Neural cell (in vitro differentiated cells): Measurements from ENCODE around the gene NOSTRIN.

Experiments used
- CTCF ChIP-seq: fragments of 450-650 bp; IDR thresholded peaks from 2 replicates; pipeline ENCODE4 v1.5.1; 2014; ENCODE audit warnings: antibody characterized with exemption, mild to moderate bottlenecking, moderate library complexity; ENCODE audit not compliant: poor library complexity, severe bottlenecking
- EZH2 ChIP-seq: fragments of 200-600, 300-800 bp; shearing (Covaris generic), sonication (generic); IDR thresholded peaks from 2 replicates; pipeline ENCODE4 v1.6.1; 2014; ENCODE audit warnings: antibody characterized with exemption, low read length, borderline replicate concordance, mild to moderate bottlenecking; ENCODE audit not compliant: insufficient read depth, poor library complexity, severe bottlenecking
- MXI1 ChIP-seq: fragments of 450-650 bp; conservative IDR thresholded peaks from 2 replicates; pipeline ENCODE4 v1.6.1; 2014; ENCODE audit warnings: antibody characterized with exemption, mild to moderate bottlenecking; ENCODE audit not compliant: poor library complexity, severe bottlenecking
- POLR2AphosphoS5 ChIP-seq: IDR thresholded peaks from 2 replicates; pipeline ENCODE4 v1.6.1; 2012
- RAD21 ChIP-seq: fragments of 450-650 bp; conservative IDR thresholded peaks from 2 replicates; pipeline ENCODE4 v1.6.1; 2014; ENCODE audit warnings: antibody characterized with exemption, mild to moderate bottlenecking, moderate library complexity
- REST ChIP-seq: IDR thresholded peaks from 2 replicates; pipeline ENCODE4 v1.6.1; 2012; ENCODE audit warnings: borderline replicate concordance
- TAF1 ChIP-seq: IDR thresholded peaks from 2 replicates; pipeline ENCODE4 v1.6.1; 2012; ENCODE audit warnings: low read depth

- TF ChIP-seq CTCF, result no peak
- no peak for TF ChIP-seq TAF1
- TF ChIP-seq REST, result no peak
- TF ChIP-seq MXI1, result no peak
- TF ChIP-seq EZH2, result no peak
- no peak for TF ChIP-seq RAD21
- no peak for TF ChIP-seq POLR2AphosphoS5
Measured at GRCh38 chr2:168757223-168757622, 45.2 kb upstream of the NOSTRIN start.
